Muscle of arm (tissue), 14 donors: Measurements from ENCODE around the gene ASIC2. TPM values are rescaled to one million over a fixed set of nuclear protein-coding genes. Genes with fewer than 3 reads are reported as not detected.

Experiments used
- DNase-seq: peaks from one replicate; pipeline ENCODE4 v3.0.0-alpha.2; 2013
- long read RNA-seq, 11 donors: transcript quantifications; one replicate each; lab custom pipeline, GENCODE V29; 2026
- polyA plus RNA-seq, 12 donors: library from polyadenylated mRNA; unstranded; fragments of 120-200 nt; gene quantifications; one replicate each; pipeline ENCODE4 v1.2.1, GENCODE V29; 2013; ENCODE audit not compliant: insufficient read length in 12 of 12

The ASIC2 gene
- polyA plus RNA-seq: under 1 TPM in 9 of 12 donors, not detected in 3; 0.08 to 0.79 (median 0.25) TPM
- long read RNA-seq, donor 1: 0 reads
- long read RNA-seq, donor 2: 0 reads
- long read RNA-seq, donor 3: 0 reads
- long read RNA-seq, donor 4: 0 reads
- long read RNA-seq, donor 5: 0 reads
- long read RNA-seq, donor 6, partial matches to known transcripts: 0 of 1 reads
- long read RNA-seq, donor 6, other reads (novel, unspliced or antisense): 0 of 1 reads
- long read RNA-seq, donor 7: 0 reads
- long read RNA-seq, donor 8: 0 reads
- long read RNA-seq, donor 9: 0 reads
- long read RNA-seq, donor 10: 0 reads
- long read RNA-seq, donor 11: 0 reads

GRCh38 chr17:33292981-33293867 lies at the start of gene ASIC2:
TSS of gene ASIC2 (minus strand) at chr17:33293295.
- no peak for DNase-seq

GRCh38 chr17:33342025-33342424 lies 48.9 kb upstream of the ASIC2 start:
- DNase-seq: no peak

- no peak for DNase-seq
Measured at GRCh38 chr17:33338242-33338641, 45.1 kb upstream of the ASIC2 start.

- DNase-seq: no peak
Measured at GRCh38 chr17:33335491-33336173, 42.5 kb upstream of the ASIC2 start.

GRCh38 chr17:33334703-33335102 lies 41.6 kb upstream of the ASIC2 start:
- DNase-seq: no peak

- no peak for DNase-seq
Measured at GRCh38 chr17:33330877-33331276, 37.8 kb upstream of the ASIC2 start.

- DNase-seq: peak; percentile 5
Measured at GRCh38 chr17:33328129-33328528, 35.0 kb upstream of the ASIC2 start.

- no peak for DNase-seq
Measured at GRCh38 chr17:33324736-33325135, 31.6 kb upstream of the ASIC2 start.

- no peak for DNase-seq
Measured at GRCh38 chr17:33322063-33322462, 29.0 kb upstream of the ASIC2 start.

GRCh38 chr17:33318241-33318640 lies 25.1 kb upstream of the ASIC2 start:
- DNase-seq: no peak

- no peak for DNase-seq
Measured at GRCh38 chr17:33316746-33317145, 23.7 kb upstream of the ASIC2 start.

GRCh38 chr17:33310296-33310695 lies 17.2 kb upstream of the ASIC2 start:
- DNase-seq: no peak

GRCh38 chr17:33303254-33303653 lies 10.2 kb upstream of the ASIC2 start:
- no peak for DNase-seq

GRCh38 chr17:33302394-33302793 lies 9.3 kb upstream of the ASIC2 start:
- DNase-seq: no peak

- no peak for DNase-seq
Measured at GRCh38 chr17:33300241-33300640, 7.1 kb upstream of the ASIC2 start.

GRCh38 chr17:33299115-33299514 lies 6.0 kb upstream of the ASIC2 start:
- DNase-seq: no peak

- no peak for DNase-seq
Measured at GRCh38 chr17:33297643-33298042, 4.5 kb upstream of the ASIC2 start.

- DNase-seq: no peak
Measured at GRCh38 chr17:33294994-33295393, 1.9 kb upstream of the ASIC2 start.

GRCh38 chr17:33292201-33292980 lies 704 bp downstream of the ASIC2 start:
- no peak for DNase-seq

- DNase-seq: no peak
Measured at GRCh38 chr17:33291248-33292200, 1.6 kb downstream of the ASIC2 start.
